Activated CD8-positive, alpha-beta T cell treated with anti-CD3 and anti-CD28 coated beads for 36 hours (primary cell): ENCODE results near the gene CTDSP1. TPM values are rescaled to one million over a fixed set of nuclear protein-coding genes. Genes with fewer than 3 reads are reported as not detected.
A peak's percentile ranks its signal among the peaks of the same experiment; 100 is the strongest.

Experiments used
- ATAC-seq: fragments of 200-7000 bp; cut with Tn5 transposase; one replicate; pipeline ENCODE4 v1.10.0; 2021; ENCODE audit warnings: mild to moderate bottlenecking, moderate library complexity
- CTCF ChIA-PET: fragments of 350-600 bp; sonication (Branson Sonifier 250); formaldehyde crosslinking; loops from one replicate; lab custom pipeline; 2021; ENCODE audit warnings: antibody characterized with exemption; lab: Charles Lee
- POLR2A ChIA-PET: fragments of 350-600 bp; sonication (Branson Sonifier 250); formaldehyde crosslinking; loops from one replicate; lab custom pipeline; 2021; ENCODE audit warnings: antibody characterized with exemption; lab: Charles Lee
- DNase-seq: peaks from one replicate; pipeline ENCODE4 v3.0.0-alpha.2; 2020
- H3K27ac Mint-ChIP-seq: one replicate; pipeline ENCODE4 v1.8.0; 2021; ENCODE audit warnings: mild to moderate bottlenecking, mixed read lengths
- H3K27me3 Mint-ChIP-seq: one replicate; pipeline ENCODE4 v1.8.0; 2021; ENCODE audit warnings: mixed read lengths
- H3K36me3 Mint-ChIP-seq: one replicate; pipeline ENCODE4 v1.8.0; 2021; ENCODE audit warnings: low read depth, mixed read lengths
- H3K4me1 Mint-ChIP-seq: one replicate; pipeline ENCODE4 v1.8.0; 2021; ENCODE audit warnings: low read depth, mixed read lengths
- H3K4me3 Mint-ChIP-seq: one replicate; pipeline ENCODE4 v1.8.0; 2021; ENCODE audit warnings: mild to moderate bottlenecking, moderate library complexity, mixed read lengths
- H3K9me3 Mint-ChIP-seq: one replicate; pipeline ENCODE4 v1.8.0; 2021; ENCODE audit warnings: mixed read lengths
- intact Hi-C: fragments of 100-400 bp; cut with micrococcal nuclease; formaldehyde crosslinking; loops from one replicate; pipeline ENCODE4 v1.10.0; 2022
- total RNA-seq, 2 experiments: library from RNA; stranded (reverse); gene quantifications; one replicate each; pipeline ENCODE4 v1.2.3, GENCODE V29; 2021
- TF ChIP-seq, protein P1 (sequence below): fragments of 200-600 bp; IDR thresholded peaks from one replicate; pipeline ENCODE4 v1.8.0; 2022; ENCODE audit warnings: antibody characterized with exemption, mild to moderate bottlenecking

The CTDSP1 gene
- total RNA-seq, 2 experiments from 2014 or later: 85.8 to 94.7 TPM

DNA sequence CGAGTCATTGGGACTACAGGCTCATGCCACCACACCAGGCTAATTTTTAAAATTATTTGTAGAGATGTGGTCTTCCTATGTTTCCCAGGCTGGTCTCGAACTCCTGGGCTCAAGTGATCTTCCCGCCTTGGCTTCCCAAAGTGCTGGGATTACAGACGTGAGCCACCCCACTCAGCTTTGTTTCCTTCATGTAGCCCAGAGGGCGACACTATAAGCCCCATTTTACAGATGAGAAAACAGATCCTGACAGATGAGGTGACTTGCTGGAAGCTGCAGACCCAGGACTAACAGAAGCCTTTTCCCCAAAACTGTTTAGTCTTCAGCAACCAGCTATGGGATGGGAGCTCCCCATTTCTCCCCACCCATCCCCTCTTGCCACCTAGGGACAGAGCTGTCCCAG lies 7.2 kb upstream of the CTDSP1 start:
- POLR2A ChIA-PET: interaction anchor here (1.4 kb wide), 1 partner anchor 91 kb away, joined by 3 read pairs; no protein-coding TSS in a partner anchor
- intact Hi-C loops: no loop called here
- H3K27me3 Mint-ChIP-seq: no peaks in the 10 kb centered on the region
- CTCF ChIA-PET: interaction anchor here (1.3 to 3.8 kb wide), 4 partner anchors 8 to 100 kb away, joined by 3 to 16 read pairs (median 9); partner anchors contain the start of genes CATIP and TMBIM1
- peaks cover 28% of the 10 kb centered on the region for H3K4me1 Mint-ChIP-seq
- DNase-seq: no peak
- H3K9me3 Mint-ChIP-seq: no peaks in the 10 kb centered on the region
- H3K27ac Mint-ChIP-seq: no peak overlapping the region
- TF ChIP-seq, protein P1, sequence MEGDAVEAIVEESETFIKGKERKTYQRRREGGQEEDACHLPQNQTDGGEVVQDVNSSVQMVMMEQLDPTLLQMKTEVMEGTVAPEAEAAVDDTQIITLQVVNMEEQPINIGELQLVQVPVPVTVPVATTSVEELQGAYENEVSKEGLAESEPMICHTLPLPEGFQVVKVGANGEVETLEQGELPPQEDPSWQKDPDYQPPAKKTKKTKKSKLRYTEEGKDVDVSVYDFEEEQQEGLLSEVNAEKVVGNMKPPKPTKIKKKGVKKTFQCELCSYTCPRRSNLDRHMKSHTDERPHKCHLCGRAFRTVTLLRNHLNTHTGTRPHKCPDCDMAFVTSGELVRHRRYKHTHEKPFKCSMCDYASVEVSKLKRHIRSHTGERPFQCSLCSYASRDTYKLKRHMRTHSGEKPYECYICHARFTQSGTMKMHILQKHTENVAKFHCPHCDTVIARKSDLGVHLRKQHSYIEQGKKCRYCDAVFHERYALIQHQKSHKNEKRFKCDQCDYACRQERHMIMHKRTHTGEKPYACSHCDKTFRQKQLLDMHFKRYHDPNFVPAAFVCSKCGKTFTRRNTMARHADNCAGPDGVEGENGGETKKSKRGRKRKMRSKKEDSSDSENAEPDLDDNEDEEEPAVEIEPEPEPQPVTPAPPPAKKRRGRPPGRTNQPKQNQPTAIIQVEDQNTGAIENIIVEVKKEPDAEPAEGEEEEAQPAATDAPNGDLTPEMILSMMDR: no peak
- no peaks in the 10 kb centered on the region for H3K36me3 Mint-ChIP-seq
- no peak for ATAC-seq
- no peak overlapping the region for H3K4me3 Mint-ChIP-seq

DNA sequence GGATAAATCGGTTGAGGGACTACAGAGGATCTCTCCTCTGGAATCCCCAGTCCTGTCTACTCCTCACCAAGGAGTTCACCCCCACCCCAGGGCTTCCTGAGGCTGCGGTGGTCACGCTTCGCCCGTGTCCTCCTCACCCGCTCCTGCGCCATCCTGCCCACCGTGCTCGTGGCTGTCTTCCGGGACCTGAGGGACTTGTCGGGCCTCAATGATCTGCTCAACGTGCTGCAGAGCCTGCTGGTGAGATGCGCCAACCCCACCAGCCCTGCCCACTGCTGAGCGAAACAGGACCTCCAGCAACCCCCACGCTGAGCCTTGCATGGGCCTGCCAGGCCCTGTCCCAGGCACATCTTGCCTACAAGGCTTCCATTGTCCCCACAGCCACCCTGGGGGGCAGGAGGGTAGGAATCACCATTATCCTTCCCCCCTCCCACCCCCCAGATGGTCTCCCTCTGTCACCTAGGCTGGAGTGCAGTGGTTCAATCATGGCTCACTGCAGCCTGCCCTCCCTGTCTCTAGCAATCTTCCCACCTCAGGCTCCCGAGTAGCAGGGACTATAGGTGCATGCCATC lies 6.7 kb upstream of the CTDSP1 start:
- ChIA-PET POLR2A (interaction anchor here (1.4 to 1.6 kb wide), 2 partner anchors 14 to 91 kb away, joined by 3 to 4 read pairs; no protein-coding TSS in a partner anchor), CTCF (interaction anchor here (0.6 to 3.8 kb wide), 6 partner anchors 8 to 414 kb away, joined by 3 to 16 read pairs (median 6); partner anchors contain the start of genes CATIP and TMBIM1)
- ATAC-seq (no peak), DNase-seq (no peak)
- TF ChIP-seq, protein P1: no peak
- Mint-ChIP-seq H3K36me3 (no peaks in the 10 kb centered on the region), H3K4me3 (no peak overlapping the region), H3K27ac (no peak overlapping the region), H3K9me3 (no peaks in the 10 kb centered on the region), H3K4me1 (peaks cover 30% of the 10 kb centered on the region), H3K27me3 (no peaks in the 10 kb centered on the region)
- intact Hi-C loops: no loop called here

DNA sequence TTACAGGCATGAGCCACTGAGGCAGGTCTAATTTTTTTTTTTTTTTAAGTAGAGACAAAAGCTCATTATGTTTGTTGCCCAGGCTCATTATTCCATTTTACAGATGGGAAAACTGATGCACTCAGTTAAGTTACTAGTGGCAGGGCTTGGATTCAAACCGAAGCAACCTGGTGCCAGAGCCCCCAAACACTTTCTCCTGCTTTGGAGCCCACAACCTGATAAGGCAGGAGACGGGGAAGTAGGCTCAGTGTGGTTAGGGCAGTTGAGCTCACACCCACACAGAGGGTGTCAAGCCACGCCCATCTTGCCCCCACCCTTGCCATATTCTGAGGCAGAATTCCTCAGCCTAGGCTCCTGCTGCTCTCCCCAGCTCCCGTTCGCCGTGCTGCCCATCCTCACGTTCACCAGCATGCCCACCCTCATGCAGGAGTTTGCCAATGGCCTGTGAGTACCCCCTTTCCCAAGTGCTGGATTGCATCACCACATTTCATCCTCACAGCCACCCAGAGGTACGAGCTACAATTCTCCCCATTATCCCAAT lies 5.8 kb upstream of the CTDSP1 start:
- H3K4me3 Mint-ChIP-seq: no peak overlapping the region
- H3K27me3 Mint-ChIP-seq: no peaks in the 10 kb centered on the region
- ChIA-PET CTCF (interaction anchor here (0.6 to 3.8 kb wide), 5 partner anchors 9 to 413 kb away, joined by 3 to 16 read pairs (median 8); partner anchors contain the start of gene CATIP), POLR2A (interaction anchor here (0.8 to 1.6 kb wide), 2 partner anchors 13 to 118 kb away, joined by 3 to 4 read pairs; no protein-coding TSS in a partner anchor)
- no peaks in the 10 kb centered on the region for H3K36me3 Mint-ChIP-seq
- H3K4me1 Mint-ChIP-seq: peaks cover 30% of the 10 kb centered on the region
- no peaks in the 10 kb centered on the region for H3K9me3 Mint-ChIP-seq
- ATAC-seq (no peak), DNase-seq (no peak)
- TF ChIP-seq, protein P1: no peak
- no peak overlapping the region for H3K27ac Mint-ChIP-seq
- intact Hi-C loops: no loop called here

DNA sequence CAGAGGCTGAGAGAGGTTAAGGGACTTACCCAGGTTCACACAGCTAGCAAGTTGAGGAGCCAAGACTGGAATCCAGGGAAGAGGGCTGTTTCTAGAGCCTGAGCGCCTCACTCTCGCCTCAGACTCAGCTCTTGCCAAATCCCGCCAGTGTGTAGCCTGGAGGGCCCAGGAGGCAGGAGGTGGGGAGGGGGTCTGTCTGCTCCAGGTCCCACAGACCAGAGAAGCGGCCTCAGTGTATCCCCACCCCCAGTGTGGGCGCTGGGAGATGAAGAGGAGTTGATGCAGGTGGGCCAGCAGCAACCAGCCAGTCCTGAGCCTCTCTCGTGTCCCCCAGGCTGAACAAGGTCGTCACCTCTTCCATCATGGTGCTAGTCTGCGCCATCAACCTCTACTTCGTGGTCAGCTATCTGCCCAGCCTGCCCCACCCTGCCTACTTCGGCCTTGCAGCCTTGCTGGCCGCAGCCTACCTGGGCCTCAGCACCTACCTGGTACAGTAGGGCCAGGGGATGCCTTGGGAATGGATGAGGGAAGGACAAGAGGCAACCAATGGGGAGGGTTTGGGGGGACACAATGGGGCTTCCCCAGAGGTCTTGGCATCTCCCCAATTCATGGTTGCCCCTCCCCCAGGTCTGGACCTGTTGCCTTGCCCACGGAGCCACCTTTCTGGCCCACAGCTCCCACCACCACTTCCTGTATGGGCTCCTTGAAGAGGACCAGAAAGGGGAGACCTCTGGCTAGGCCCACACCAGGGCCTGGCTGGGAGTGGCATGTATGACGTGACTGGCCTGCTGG lies 5.2 kb upstream of the CTDSP1 start:
- DNase-seq (peak; percentile 25), ATAC-seq (no peak)
- Mint-ChIP-seq H3K9me3 (no peaks in the 10 kb centered on the region), H3K27me3 (no peaks in the 10 kb centered on the region), H3K4me1 (peaks cover 30% of the 10 kb centered on the region), H3K27ac (peak overlapping the region; percentile 42), H3K36me3 (no peaks in the 10 kb centered on the region), H3K4me3 (no peak overlapping the region)
- POLR2A ChIA-PET: interaction anchor here (0.6 to 1.6 kb wide), 3 partner anchors 12 to 119 kb away, joined by 3 to 4 read pairs (median 3); no protein-coding TSS in a partner anchor
- TF ChIP-seq, protein P1: no peak
- intact Hi-C loops: loop anchor here (5.0 kb wide), 2 partner anchors 107 to 177 kb away; partner anchors contain the start of gene ARPC2
- CTCF ChIA-PET: interaction anchor here (0.8 to 3.8 kb wide), 7 partner anchors 10 to 124 kb away, joined by 3 to 16 read pairs (median 5); partner anchors contain the start of genes AAMP, CATIP and PNKD
